MM.1S (cell line): ENCODE data around the gene IL13RA2.

Experiments used
- CTCF ChIP-seq: fragments of 300-600 bp; sonication (generic); IDR thresholded peaks from 2 replicates; pipeline ENCODE4 v1.5.1; 2016; ENCODE audit warnings: antibody characterized with exemption, low read length, mixed read lengths
- EZH2 ChIP-seq: fragments of 300-600 bp; sonication (generic); optimal IDR thresholded peaks from 2 replicates; pipeline ENCODE3; 2017; ENCODE audit warnings: low read depth, mild to moderate bottlenecking, antibody characterized with exemption, low read length, mixed read lengths
- EZH2phosphoT487 ChIP-seq: fragments of 300-600 bp; sonication (generic); IDR thresholded peaks from 2 replicates; pipeline ENCODE4 v1.6.1; 2018; ENCODE audit warnings: antibody characterized with exemption, low read length

GRCh38 chrX:115036029-115036428 lies 18.6 kb upstream of the IL13RA2 start:
- TF ChIP-seq CTCF (no peak), EZH2phosphoT487 (no peak), EZH2 (no peak)
